ENCODE data around the gene ROM1.

- TF ChIP-seq ZNF274 (IDR thresholded peaks at IDR 0.05; ENCODE audit: low read depth, low read length) (no peak), YY1 (IDR thresholded peaks at IDR 0.05; ENCODE audit: insufficient read depth, insufficient read length) (no peak), SUZ12 (IDR thresholded peaks at IDR 0.05; ENCODE audit: extremely low read depth, insufficient read depth, insufficient read length) (no peak)
These were observed 11.5 kb upstream of the ROM1 start, which contains the start of gene MTA2 for GRCh38 chr11:62601372-62602140.

Data from NT2/D1 (cell line).